Central memory CD4-positive, alpha-beta T cell (primary cell): ENCODE data around the gene VPS26C.

Experiments used
- DNase-seq: peaks from one replicate; pipeline ENCODE4 v3.0.0; 2022

The VPS26C gene

DNA sequence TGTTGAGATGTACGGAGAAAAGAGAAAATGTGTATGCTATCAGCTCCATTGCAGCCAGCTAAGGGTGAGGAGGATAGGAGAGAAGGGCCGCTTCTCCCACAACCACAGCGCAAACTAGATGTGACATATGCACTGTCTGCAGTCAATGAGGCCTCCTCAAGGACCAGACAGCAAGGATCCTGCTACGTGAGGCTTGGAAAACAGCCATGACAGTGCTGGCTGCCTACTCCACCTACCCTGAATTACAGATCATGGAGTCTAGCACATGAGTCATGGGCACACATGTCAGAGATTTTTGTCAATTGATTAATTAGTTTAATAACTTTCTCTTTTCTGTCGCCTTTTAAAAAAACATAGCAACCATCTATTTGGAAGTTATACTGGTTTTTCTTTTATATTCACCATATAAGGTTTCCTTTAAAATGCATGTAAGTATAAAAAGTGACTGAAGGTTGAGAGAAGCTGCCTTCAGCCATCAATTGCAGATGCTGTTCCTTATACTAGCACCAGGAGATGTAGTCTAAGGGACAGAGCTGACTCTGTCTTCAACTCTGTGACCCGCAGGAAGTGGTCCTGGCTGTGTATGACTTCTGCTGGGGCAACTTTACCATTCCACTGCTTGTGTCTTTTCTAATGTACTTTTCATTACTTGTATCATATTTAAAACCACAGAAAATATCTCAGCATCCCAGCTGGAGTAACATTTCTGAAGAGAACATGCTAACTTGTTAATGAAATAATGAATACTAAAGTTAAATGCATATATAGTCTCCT, 3.1 kb downstream of the VPS26C start:
- no peak for DNase-seq

DNA sequence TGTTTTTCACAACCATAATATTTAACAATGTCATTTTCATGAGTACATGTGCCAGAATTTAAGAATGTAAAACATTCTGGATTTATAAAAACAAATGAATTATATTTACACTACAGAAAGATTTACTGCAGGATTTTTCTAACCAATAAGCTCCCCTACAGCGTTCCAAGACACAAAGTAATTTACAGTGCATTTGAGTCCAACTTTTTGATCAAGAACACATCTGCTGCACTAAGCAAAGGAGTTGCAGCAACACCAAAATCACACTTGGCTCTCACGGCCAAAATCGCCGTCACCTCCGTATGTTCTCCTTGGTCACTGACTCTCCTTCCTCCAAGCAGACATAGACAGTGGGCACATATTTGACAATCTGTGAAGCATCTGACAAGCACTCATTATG, 7.7 kb downstream of the VPS26C start:
- DNase-seq = no peak

DNA sequence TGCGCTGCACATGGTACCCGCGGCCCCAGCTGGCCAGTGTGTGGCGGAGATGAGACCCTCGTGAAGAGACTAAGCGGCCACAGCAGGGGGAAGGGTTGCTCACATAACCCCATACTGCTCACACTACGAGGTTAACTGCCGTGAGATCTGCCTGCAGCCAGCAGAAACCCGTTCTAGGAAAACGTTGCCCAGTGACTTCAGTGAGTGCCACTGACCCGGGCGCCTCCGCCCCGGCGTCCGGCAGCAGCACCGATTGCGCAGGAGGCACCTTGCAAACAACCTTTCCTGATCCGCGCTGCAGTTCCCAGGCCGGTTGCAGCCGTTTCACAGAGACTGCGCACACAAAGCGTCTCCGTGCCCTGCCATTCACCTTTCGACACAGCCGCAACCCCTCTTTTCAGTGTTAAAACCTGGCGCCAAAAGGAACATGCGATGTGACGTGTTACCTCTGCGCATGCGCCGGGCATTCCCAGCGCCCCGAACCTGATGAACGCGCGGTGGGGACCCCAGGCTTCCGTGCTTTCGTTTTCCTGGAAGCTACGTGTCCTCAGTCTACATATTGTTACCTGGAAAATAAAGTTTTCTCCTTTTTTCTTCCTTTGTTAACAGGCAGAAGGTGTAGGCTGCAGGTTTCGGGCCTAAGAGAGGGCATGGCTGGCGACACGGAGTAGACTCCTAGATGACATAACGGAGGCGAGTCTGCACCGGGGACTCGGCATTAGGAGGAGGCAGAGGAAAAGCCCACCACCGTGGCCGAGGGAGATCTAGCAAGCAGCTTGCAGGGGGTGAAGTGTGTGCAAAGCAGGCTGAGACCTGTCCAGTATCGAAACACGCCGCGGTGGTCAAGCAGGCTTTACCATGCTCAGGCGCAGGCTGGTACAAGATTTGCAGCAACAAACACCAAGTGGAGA, 8.9 kb downstream of the VPS26C start:
- peak; percentile 79 for DNase-seq

DNA sequence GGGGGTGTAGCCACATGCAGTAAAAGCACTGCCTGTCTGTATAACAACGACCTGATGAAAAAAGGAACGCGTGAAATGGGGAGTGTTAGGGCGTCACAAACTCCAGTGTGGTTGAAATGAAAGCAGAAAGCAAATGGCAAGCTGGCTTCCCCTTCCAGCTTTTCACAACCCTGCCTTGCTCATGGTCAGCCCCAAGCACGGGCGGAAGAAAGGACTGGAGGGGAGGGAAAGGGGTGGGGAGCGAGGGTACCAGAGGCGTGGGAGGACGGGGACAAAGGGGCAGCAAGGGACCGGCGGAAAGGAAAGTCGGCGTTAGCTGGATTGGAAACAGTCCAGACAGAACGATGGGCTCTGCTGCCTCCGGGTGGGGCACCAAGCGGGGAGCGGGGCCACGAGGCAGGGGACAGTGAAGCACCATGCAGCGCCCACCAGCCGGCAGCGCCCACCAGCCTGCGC, 9.6 kb downstream of the VPS26C start:
- peak; percentile 19 for DNase-seq

DNA sequence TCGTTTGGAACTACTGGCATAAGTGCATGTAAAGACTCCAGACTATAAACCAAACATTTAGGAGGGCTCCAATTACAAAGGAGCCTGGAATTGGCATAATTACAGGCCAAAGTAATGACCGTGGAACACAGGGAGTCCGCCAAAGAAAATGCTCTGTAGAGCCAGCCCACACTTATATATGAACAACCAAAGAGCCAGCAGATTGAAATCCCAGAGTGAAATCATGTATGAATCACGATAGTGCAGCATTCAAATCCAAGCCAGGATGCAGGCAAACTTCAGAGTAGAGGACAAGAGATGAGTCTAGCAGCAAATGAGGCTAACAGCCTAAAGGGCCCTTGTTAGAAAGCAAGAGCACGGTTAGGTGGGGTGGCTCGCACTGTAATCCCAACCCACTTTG, 13.1 kb downstream of the VPS26C start:
- no peak for DNase-seq

DNA sequence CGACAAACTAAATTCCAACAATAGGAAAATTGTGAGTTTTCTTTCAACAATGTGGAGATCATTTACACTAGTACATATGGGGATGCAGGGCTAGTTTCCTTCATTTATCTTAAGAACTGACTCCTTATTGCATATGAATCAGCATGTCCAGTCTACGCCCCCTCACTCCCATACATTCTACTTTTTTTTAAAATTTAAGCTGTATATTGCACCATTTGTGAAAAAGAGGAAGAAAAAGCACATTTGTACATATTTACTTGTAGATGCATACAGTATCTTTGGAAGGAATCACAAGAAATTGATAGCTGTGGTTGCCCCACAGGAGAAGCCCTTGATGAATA, 15.9 kb downstream of the VPS26C start:
- no peak for DNase-seq

DNA sequence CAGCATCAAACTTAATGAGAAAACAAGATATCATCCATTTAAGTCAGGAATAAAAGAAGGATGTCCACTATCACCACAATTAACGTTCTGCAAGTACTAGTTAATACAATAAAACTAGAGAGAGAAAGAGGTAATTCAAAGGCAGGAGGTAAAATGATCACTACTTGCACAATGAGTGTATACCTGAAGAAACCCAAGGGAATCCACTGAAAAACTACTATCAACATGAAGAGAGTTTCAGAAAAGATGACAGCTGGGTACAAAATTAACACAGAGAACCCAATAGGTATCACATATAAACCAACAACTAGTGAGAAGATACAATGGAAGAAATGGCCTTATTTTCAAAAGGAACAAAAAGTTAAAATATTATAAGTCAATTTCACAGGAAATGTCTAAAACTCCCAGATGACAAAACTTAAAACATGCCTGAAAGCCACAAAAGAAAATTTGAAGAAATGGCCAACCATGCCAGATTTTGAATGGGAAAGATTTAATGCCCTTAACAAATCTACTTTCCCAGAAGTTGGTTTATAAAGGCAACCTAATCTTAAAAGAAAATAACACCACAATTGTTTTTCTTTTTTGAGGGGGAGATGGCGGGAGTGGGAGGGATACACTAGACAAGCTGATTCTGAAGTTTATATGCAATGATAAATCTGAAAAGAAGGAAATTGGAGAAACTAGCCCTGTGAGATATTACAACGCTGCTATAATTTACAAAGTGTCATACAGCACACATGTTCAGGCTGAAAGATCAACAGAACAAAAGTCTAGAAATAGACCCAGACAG, 17.8 kb downstream of the VPS26C start:
- DNase-seq = no peak

DNA sequence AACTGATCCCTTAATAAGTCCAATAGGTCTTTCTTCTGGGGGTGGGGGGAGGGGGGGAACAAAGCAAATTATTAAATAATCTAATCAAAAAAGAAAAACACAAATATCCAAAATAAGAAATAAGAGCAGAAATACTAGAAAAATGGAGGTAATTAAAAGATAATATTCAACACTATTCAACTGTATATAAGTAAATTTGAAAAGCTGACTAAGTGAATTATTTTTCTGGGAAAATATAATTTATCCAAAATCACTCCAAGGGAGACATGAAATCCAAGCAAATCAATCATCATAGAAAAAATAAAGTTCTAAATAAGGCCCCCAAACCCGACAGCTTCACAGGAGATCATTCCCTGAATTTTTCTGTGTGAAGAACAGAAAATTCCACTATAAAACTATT, 18.8 kb downstream of the VPS26C start:
- DNase-seq = no peak

DNA sequence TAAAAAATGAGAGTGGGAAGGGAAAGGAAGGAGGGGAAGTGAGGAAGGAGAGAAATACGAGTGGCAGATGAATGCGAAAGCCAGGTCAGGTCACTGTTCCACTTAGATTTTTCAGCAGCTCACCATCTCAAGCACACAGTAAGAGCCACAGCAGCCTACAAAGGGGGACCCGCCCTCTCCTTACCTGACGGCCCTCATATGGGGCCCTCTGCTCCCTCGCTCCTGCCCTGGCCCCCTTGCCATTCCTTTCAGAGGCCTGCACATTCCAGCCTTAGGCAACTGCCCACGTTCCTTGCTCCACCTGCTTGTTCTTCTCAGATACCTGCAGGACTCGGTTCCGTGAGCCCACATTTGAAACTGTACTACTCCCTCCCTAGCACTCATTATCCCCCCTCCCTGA, 22.0 kb downstream of the VPS26C start:
- DNase-seq = no peak

DNA sequence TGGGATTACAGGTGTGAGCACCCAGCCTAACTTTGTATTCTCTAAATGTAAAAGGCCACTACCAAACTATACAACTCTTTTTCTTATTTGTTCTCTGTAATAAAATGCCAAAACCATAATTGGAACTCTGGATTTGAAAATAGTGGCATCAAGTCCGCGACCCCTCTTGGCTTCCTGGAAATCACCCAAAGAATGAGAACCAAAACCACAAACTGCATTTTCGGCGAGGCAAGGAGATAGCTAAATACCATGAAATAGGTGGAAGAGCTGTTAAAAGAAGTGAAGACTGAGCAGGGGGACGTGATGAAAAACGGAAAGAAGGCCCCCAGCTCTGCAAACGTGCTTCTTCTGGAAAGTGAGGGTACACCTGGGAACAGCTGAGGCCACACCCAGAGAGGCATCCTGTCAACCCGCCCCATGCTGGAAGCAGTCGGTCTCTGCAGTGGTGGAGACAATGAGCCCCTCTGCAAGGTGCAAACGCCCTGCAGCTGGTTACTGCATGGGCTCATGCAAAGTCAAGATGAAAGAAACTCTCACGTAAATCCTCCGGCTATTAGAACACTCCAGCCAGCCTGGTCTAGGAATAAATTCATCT, 22.5 kb downstream of the VPS26C start:
- DNase-seq = no peak

DNA sequence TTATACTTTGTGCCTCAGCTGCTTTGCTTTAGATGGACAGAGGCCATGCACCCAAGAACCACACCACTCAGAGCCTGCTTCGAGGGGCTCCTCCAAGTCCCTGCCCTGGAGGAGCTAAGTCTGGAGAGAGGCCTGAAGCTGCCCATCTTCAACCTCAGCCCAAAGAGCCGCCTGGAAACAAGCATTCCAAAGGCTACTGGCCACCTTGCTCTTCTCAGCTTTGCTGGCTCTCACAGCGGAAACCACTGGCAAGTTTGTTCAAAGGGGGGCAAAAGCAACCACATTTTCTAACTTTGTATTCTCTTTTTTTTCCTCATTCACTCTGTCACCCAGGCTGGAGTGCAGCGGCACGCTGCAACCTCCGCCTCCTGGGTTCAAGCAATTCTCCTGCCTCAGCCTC, 23.2 kb downstream of the VPS26C start:
- DNase-seq = no peak

DNA sequence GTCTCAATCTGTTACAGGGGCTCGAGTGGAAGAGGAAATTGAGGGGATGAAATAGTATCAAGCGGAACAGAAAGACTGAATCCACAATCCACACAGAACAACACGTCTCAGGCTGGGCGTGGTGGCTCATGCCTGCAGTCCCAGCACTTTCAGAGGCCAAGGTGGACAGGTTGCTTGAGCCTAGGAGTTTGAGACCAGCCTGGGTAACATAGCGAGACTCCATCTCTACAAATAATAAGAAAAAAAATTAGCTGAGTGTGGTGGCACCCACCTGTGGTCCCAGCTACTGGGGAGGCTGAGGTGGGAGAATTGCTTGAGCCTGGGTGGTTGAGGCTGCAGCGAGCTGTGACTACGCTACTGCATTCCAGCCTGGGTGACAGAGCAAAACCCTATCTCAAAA, 25.7 kb downstream of the VPS26C start:
- DNase-seq = no peak

DNA sequence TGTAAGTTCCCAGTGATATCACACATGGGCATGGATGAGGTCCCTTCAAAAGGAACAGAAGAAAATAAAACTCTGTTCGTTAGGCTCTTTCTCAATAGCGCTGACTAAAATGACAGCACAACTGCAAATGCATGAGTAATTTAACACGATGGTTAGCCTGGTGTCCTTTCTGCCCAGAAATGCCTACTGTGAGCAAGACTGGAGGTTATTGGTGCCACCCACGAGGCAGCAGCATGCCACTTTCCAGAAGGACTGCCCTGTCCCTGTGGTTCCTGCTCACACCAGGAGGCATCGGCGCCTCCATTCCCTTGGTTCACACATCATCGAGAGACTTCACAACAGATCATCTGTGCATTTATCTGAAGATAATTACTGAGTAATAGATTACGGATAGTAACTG, 26.2 kb downstream of the VPS26C start:
- DNase-seq = no peak

DNA sequence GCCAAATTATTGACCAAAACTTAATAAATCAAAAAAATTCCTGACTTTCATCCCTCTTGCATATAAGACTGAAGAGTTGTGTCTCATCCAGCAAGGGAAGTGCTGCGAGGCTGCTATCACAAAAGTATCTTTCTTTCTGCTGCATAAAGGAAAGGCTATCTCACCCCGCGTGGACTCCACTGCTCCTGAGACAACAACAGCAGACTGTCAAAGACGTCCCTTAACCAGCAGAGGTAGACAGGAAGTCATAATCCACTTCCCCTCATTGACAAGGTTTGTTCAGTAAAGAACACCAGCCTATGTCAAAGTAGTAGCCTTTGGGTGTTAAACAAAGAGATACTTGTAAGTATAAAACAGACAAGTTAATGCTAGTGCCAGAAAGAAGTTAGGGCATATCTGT, 29.4 kb downstream of the VPS26C start:
- no peak for DNase-seq

DNA sequence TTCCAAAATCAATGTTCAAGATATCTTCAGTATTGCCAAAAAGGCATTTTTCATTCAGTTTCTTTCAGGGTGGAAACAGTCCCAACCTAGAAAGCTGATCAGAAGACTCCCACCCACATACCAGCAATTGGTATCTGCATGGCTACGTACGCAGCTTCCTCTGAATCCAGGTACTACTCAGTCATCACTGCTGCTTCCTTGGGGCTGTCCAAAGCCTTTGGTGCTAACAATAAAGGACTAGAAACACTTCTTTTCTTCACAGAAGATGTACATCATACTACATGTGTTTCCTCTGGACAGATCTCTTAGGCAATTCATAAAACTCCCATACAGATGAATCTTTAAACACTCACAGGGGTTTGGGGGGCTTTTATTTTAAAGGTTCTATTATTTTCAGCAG, 29.8 kb downstream of the VPS26C start:
- no peak for DNase-seq

DNA sequence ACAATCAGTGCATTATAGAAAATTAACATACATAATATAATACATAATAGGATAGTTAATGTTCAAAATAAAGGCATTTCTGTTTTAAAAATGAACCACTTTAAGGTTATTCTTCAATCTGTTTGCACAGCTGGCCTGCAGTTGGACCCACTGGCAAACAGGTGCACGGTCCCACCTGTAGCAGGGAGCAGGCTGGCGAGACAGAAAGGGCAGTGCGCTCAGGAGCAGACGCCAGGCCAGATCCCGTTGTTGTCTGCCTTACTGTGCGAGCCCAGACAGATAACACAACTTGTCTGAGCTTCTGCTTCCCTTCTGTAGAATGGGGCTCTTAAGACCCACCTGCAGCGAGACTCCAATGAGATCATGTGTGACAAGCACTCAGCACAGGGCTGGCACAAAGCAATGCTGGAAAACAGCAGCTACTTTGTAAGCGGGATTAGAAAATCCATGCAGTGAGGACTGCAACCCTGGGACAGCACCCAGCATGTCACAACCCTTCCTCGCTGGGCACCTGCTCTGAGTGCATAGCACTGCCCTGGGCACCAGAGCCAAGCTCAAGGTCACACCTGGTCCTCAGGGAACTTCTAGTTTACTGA, 33.5 kb downstream of the VPS26C start:
- no peak for DNase-seq

DNA sequence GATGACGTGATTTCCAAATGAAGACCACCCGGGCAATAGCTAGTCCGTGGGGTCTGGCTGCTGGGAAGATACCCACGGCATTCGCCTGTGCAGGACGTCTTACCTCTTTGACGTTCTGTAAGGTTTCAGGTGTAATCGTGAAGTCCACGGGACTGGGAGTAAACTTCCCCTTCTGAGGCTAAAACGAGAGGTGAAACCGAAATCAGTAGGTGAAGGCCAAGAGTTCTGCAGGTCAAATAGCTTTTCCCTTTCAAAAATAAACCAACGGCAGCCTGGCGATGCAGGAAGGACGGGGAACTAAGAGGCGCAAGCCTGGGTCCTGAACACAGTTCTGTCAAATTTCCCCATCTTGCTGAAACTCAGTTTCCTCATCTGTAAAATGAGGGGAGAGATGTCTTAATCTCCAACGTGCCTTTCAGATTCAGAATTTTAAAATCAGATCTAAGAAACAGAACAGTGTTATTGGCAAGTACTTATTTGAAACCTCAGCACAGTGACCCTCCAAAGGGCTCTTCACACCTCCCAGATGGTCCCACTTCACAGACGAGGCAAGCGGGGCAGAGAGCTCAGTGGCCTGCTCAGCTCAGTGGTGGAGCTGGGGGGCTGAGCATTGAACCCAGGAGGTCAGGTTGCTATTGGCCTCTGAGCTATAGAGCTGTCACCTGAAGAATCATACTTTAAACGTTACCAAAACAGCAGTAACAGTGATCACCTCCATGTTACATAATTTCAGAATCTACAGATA, 34.7 kb downstream of the VPS26C start:
- DNase-seq = no peak

DNA sequence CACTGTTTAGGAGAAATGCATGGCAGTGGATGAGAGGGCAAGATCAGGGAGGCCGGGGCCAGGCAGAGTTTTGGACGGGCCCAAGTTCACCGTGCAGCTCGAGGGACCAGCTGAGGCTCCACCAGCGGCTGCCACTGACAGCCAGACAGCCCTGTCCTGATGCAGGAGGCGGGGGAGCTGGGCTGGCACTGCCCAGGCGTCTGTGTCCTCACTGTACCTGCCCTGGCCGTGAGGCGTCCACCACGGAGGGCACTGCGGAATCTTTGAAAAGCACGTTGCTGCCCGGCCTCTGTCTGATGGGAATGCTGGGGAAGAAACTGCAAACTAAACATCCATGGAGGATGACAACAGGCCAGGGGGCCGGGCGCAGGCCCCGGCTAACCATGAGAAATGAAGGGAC, 35.5 kb downstream of the VPS26C start:
- DNase-seq = no peak

DNA sequence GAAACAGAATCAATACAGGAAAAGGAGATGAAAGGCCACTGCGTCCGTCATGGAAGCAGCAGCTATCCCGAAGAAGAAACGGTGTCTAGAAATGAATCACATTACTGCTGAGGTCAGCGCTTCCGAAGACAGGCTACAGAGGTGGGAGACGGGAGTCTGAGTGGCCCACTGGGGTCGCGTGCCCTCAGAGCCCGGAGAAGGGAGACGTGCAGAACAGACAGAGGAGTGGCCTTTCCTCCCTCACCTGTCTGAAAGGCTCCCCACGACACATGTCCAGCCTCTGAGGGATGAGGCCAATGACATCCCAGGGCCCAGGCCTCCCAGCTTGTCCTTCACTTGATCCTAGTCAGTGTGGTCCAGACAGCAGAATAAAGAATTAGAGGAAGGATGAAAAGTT, 35.9 kb downstream of the VPS26C start:
- no peak for DNase-seq

DNA sequence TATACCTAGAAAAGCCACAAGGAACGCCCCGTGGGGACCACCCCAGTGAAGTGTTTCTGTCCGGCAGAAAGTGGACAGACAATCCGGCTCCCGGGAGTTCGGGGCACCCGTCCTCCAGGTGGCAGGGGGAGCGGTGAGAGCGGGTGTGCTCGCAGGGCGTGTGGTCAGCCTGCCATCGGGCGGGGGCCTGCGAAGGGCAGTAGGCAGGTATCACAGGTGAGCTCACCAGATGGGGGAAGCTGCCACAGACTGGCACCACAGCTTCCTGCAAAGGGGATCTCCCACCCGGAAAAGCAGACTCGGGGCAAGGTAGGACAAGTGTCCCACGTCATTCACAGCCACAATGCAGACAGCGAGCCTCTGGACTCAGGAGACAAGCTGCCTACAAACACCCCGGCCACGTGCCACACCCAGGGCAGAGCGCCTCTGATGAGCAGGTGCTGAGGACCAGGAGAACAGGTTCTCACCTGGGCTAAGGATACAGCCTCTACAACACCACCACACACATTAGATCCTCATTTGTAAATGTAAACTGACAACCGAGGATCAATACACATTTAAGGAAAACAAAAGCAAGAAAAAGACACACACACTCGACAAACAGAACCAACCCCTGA, 36.4 kb downstream of the VPS26C start:
- no peak for DNase-seq

DNA sequence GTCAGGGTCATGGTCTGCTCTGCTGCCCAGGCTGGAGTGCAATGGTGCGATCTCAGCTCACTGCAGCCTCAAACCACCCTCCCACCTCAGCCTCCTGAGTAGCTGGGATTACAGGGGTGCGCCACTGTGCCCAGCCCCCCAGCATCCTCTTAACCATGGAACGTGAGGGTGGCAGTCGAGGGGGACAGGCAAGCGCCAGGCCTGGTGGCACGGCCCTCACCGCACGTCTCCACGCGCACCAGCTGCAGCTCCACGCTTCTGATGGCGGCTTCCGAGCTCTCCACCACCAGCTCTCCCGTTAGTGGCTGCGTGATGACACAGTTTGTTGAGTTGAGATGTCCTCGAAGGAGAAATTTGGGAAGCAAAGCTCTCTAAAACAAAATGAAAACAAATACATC, 39.1 kb downstream of the VPS26C start:
- no peak for DNase-seq
